HepG2 (cell line): ENCODE data around the gene CLEC19A.

ENCODE experiments used
- CC2D1A ChIP-seq: sonication (generic); formaldehyde crosslinking; IDR thresholded peaks from 2 replicates; pipeline ENCODE4 v1.8.1; 2023; ENCODE audit warnings: mild to moderate bottlenecking, missing genetic modification reagents
- CTCF ChIP-seq: sonication (generic); formaldehyde crosslinking; IDR thresholded peaks from 2 replicates; pipeline ENCODE4 v1.5.0; 2020; ENCODE audit warnings: mild to moderate bottlenecking, missing genetic modification reagents, moderate library complexity
- EP300 ChIP-seq, 3 experiments: sonication (generic) in 1 of 3; formaldehyde crosslinking in 1 of 3; IDR thresholded peaks; 2 replicates each; pipeline versions ENCODE4 v1.5.1 to v1.6.1; 2011 to 2020; ENCODE audit warnings: low read depth in 2 of 3, low read length in 2 of 3, borderline replicate concordance in 1 of 3, improper control_type of control experiment in 1 of 3, mild to moderate bottlenecking in 1 of 3, missing genetic modification reagents in 1 of 3, moderate library complexity in 1 of 3
- FOSL1 ChIP-seq: sonication (generic); formaldehyde crosslinking; IDR thresholded peaks from 2 replicates; pipeline ENCODE4 v1.9.0; 2021; ENCODE audit warnings: missing genetic modification reagents, borderline replicate concordance
- GLI4 ChIP-seq: sonication (generic); formaldehyde crosslinking; IDR thresholded peaks from 2 replicates; pipeline ENCODE4 v1.5.1; 2020; ENCODE audit warnings: missing genetic modification reagents, mild to moderate bottlenecking, moderate library complexity, borderline replicate concordance
- POLR2AphosphoS2 ChIP-seq: IDR thresholded peaks from 2 replicates; pipeline ENCODE4 v1.6.1; 2011; ENCODE audit warnings: low read depth, low read length, improper control_type of control experiment
- RARA ChIP-seq: IDR thresholded peaks from 2 replicates; pipeline ENCODE4 v1.6.1; 2016; ENCODE audit warnings: missing genetic modification reagents, missing compliant biosample characterization
- SIN3A ChIP-seq: IDR thresholded peaks from 2 replicates; pipeline ENCODE4 v1.6.1; 2011; ENCODE audit warnings: low read depth, mild to moderate bottlenecking, control low read depth, low read length, borderline replicate concordance
- SUZ12 ChIP-seq: fragments of 150-350 bp; IDR thresholded peaks from 2 replicates; pipeline ENCODE4 v1.6.1; 2014; ENCODE audit warnings: low read depth, low read length
- ZNF510 ChIP-seq: sonication (generic); formaldehyde crosslinking; IDR thresholded peaks from 2 replicates; pipeline ENCODE4 v1.4.0; 2020; ENCODE audit warnings: low read depth, mild to moderate bottlenecking, missing genetic modification reagents
- ZNF639 ChIP-seq: conservative IDR thresholded peaks from 2 replicates; pipeline ENCODE4 v1.6.1; 2018; ENCODE audit warnings: missing genetic modification reagents
- ZZZ3 ChIP-seq: sonication (generic); formaldehyde crosslinking; IDR thresholded peaks from 2 replicates; pipeline ENCODE4 v1.4.0; 2020; ENCODE audit warnings: missing genetic modification reagents, mild to moderate bottlenecking, borderline replicate concordance

GRCh38 chr16:19241512-19241911 lies 44.0 kb upstream of the CLEC19A start:
- TF ChIP-seq CTCF (CRISPR knock-in tag): no peak
- no peak for TF ChIP-seq ZNF639
- TF ChIP-seq CC2D1A (CRISPR knock-in tag): no peak
- no peak for TF ChIP-seq SIN3A
- no peak for TF ChIP-seq FOSL1 (CRISPR knock-in tag)
- no peak for TF ChIP-seq SUZ12
- TF ChIP-seq POLR2AphosphoS2: no peak
- TF ChIP-seq GLI4 (CRISPR knock-in tag): no peak
- TF ChIP-seq EP300 (IDR thresholded peaks at IDR 0.05; ENCODE audit: low read depth in 2 of 2, low read length in 2 of 2): no peak
- no peak for TF ChIP-seq EP300 (CRISPR knock-in tag; IDR thresholded peaks at IDR 0.05; ENCODE audit: borderline replicate concordance)
- no peak for TF ChIP-seq ZZZ3
- TF ChIP-seq RARA (CRISPR knock-in tag): no peak
- no peak for TF ChIP-seq ZNF510
